Fibroblast of lung (primary cell): ENCODE results near the gene PRDM8.

Experiments
- EZH2 ChIP-seq: IDR thresholded peaks from 2 replicates; pipeline ENCODE4 v1.5.1; 2012; ENCODE audit warnings: low read length, control low read depth, mild to moderate bottlenecking; ENCODE audit errors: missing control alignments
- TF ChIP-seq, protein P1 (sequence below), 2 donors: IDR thresholded peaks in 1 of 2; conservative IDR thresholded peaks in 1 of 2; 1 replicate in 1 of 2; 2 replicates in 1 of 2; pipeline ENCODE4 v1.5.1; 2011 to 2012; ENCODE audit warnings: low read length in 2 of 2, control low read depth in 1 of 2, inconsistent platforms in 1 of 2, low read depth in 1 of 2, mild to moderate bottlenecking in 1 of 2

- TF ChIP-seq, protein P1, sequence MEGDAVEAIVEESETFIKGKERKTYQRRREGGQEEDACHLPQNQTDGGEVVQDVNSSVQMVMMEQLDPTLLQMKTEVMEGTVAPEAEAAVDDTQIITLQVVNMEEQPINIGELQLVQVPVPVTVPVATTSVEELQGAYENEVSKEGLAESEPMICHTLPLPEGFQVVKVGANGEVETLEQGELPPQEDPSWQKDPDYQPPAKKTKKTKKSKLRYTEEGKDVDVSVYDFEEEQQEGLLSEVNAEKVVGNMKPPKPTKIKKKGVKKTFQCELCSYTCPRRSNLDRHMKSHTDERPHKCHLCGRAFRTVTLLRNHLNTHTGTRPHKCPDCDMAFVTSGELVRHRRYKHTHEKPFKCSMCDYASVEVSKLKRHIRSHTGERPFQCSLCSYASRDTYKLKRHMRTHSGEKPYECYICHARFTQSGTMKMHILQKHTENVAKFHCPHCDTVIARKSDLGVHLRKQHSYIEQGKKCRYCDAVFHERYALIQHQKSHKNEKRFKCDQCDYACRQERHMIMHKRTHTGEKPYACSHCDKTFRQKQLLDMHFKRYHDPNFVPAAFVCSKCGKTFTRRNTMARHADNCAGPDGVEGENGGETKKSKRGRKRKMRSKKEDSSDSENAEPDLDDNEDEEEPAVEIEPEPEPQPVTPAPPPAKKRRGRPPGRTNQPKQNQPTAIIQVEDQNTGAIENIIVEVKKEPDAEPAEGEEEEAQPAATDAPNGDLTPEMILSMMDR (conservative IDR thresholded peaks at IDR 0.05 in 1 of 2, IDR thresholded peaks at IDR 0.05 in 1 of 2; ENCODE audit: low read depth in 1 of 2, low read length in 2 of 2): no peak
- TF ChIP-seq EZH2: no peak
Measured at GRCh38 chr4:80186676-80187075, 10.6 kb upstream of the PRDM8 start.
